Measurements from ENCODE around the gene BICRA. TPM values are rescaled to one million over a fixed set of nuclear protein-coding genes. Genes with fewer than 3 reads are reported as not detected.

The BICRA gene
- total RNA-seq, 1 donor from 2014 or later, result 55.5 TPM

DNA sequence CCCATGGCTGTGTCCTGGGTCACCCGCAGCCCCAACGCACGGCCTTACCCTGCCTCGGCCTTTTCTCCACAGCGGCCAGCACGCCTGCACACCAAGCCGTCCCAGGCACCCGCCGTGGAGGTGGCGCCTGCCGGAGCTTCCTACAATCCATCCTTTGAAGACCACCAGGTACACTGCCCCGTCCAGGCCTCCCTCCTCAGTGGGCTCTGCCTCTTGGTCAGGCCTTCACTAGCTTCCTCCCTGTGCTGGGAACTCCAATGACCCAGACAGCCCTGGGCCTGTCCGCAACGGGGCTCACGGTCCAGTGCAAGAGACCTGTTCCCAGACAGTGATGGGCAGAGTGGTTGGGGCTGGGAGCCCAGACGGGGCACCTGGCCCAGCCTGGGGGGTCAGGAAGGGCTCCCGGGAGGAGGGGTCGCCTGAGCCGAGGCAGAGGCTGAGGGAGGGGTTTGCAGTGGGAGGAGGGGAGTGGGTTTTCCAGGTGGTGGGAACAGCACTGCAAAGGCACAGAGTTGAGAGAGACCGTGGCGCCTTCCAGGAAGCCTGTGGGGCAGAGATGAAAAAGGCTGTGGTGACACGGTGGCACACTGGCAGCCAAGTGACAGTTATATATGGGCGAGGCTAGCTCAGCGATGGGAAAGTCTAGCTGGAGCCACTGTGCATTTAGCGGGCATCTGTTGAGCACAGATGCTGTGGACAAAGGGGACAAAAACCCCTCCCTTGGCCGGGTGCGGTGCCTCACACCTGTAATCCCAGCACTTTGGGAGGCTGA is 143.7 kb downstream of the BICRA start:
- Mint-ChIP-seq H3K9me3 (ENCODE audit: unreplicated experiment) (peaks cover 2% of the 10 kb centered on the region), H3K4me1 (ENCODE audit: low read depth, unreplicated experiment) (peaks cover 9% of the 10 kb centered on the region), H3K27ac (ENCODE audit: unreplicated experiment) (peak overlapping the region; percentile 44), H3K4me3 (ENCODE audit: unreplicated experiment) (no peak overlapping the region), H3K27me3 (ENCODE audit: unreplicated experiment) (peaks cover 3% of the 10 kb centered on the region), H3K36me3 (ENCODE audit: unreplicated experiment) (peaks cover 4% of the 10 kb centered on the region)
- no peak for DNase-seq
- TF ChIP-seq, protein P1, sequence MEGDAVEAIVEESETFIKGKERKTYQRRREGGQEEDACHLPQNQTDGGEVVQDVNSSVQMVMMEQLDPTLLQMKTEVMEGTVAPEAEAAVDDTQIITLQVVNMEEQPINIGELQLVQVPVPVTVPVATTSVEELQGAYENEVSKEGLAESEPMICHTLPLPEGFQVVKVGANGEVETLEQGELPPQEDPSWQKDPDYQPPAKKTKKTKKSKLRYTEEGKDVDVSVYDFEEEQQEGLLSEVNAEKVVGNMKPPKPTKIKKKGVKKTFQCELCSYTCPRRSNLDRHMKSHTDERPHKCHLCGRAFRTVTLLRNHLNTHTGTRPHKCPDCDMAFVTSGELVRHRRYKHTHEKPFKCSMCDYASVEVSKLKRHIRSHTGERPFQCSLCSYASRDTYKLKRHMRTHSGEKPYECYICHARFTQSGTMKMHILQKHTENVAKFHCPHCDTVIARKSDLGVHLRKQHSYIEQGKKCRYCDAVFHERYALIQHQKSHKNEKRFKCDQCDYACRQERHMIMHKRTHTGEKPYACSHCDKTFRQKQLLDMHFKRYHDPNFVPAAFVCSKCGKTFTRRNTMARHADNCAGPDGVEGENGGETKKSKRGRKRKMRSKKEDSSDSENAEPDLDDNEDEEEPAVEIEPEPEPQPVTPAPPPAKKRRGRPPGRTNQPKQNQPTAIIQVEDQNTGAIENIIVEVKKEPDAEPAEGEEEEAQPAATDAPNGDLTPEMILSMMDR (IDR thresholded peaks at IDR 0.05; ENCODE audit: partially characterized antibody, unreplicated experiment), result no peak

Other genes starting within 250 kb of the BICRA start
- gene MEIS3, start 189.6 kb upstream of the BICRA start, total RNA-seq (ENCODE audit: unreplicated experiment), result 255 TPM
- 115 TPM for gene SLC8A2, start 137.2 kb upstream of the BICRA start, total RNA-seq (ENCODE audit: unreplicated experiment)
- 51.2 TPM for gene KPTN, start 124.9 kb upstream of the BICRA start, total RNA-seq (ENCODE audit: unreplicated experiment)
- 262 TPM for gene NAPA, start 94.1 kb upstream of the BICRA start, total RNA-seq (ENCODE audit: unreplicated experiment)
- gene ZNF541, start 36.0 kb upstream of the BICRA start, total RNA-seq (ENCODE audit: unreplicated experiment), result not detected
- gene EHD2, start 104.3 kb downstream of the BICRA start, total RNA-seq (ENCODE audit: unreplicated experiment), result 7.6 TPM
- gene NOP53, start 136.4 kb downstream of the BICRA start, total RNA-seq (ENCODE audit: unreplicated experiment), result 163 TPM
- gene SELENOW, start 169.6 kb downstream of the BICRA start, total RNA-seq (ENCODE audit: unreplicated experiment), result 291 TPM
- gene TPRX1, start 195.4 kb downstream of the BICRA start, total RNA-seq (ENCODE audit: unreplicated experiment), result not detected
- gene CRX, start 212.8 kb downstream of the BICRA start, total RNA-seq (ENCODE audit: unreplicated experiment), result not detected